ENCODE results near the gene TEK.

The TEK gene

GRCh38 chr9:27179245-27179865 is 70.3 kb downstream of the TEK start:
- DNase-seq (ENCODE audit: low read depth in 2 of 2): no peak

GRCh38 chr9:27181381-27181780 is 72.4 kb downstream of the TEK start:
- no peak for DNase-seq (ENCODE audit: low read depth in 2 of 2)

- no peak for DNase-seq (ENCODE audit: low read depth in 2 of 2)
Observed at GRCh38 chr9:27182421-27182820, 73.4 kb downstream of the TEK start.

- no peak for DNase-seq (ENCODE audit: low read depth in 2 of 2)
Observed at GRCh38 chr9:27183131-27183530, 74.1 kb downstream of the TEK start.

- DNase-seq (ENCODE audit: low read depth in 2 of 2): no peak
Observed at GRCh38 chr9:27183701-27184100, 74.7 kb downstream of the TEK start.

DNA sequence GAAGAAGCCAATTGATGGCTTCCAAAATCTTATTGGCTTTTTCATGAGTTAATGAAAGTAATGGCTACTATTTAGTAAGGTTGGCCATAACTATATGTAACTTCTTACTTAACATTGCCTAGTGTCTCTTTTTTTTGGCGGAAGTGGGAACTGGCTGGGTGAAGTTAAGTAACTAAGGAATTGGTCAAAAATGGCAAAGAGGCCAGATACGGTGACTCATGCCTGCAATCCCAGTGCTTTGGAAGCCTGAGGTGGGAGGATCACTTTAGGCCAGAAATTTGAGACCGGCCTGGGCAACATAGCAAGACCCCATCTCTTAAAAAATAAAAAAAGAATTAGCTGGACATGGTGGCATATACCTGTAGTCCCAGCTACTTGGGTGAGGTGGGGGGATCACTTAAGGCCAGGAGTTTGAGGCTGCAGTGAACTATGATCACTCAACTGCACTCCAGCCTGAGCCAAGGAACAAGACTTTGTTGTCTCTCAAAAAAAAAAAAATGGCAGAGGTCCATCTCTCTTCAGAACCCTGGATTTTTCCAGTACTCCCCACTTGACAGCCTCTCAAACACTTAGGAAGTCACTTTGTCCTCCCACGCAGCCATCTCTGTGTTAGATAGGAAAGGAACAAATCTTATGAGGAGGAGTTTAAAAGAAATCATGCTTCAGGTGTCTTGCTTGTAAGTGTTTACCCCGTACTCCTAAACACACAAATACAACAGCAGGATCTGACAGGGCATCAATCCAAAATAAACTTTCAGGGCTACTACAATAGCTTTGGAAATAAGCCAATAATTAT is 75.7 kb downstream of the TEK start:
- no peak for DNase-seq (ENCODE audit: low read depth in 2 of 2)

GRCh38 chr9:27188426-27188825 is 79.4 kb downstream of the TEK start:
- DNase-seq (ENCODE audit: low read depth in 2 of 2): no peak

DNA sequence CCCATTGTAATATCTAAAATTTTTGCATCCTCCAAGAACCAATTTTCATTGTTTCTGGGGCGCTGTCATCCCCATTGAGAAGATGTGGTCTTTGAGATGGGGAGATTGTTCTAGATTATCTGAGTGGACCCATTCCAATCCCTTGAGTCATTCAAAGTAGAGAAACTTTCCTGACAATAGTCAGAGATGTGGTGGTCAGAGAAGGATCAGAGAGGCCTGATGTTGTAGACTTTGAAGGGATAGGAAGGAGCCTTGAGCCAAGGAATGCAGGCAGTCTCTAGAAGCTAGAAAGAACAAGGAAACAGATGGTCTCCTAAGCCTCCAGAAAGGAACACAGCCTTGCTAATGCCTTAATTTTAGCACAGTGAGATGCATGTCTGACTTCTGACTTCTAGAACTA is 80.4 kb downstream of the TEK start:
- DNase-seq (ENCODE audit: low read depth in 2 of 2): no peak

GRCh38 chr9:27192291-27192960 is 83.4 kb downstream of the TEK start:
- DNase-seq (ENCODE audit: low read depth in 2 of 2): no peak

DNA sequence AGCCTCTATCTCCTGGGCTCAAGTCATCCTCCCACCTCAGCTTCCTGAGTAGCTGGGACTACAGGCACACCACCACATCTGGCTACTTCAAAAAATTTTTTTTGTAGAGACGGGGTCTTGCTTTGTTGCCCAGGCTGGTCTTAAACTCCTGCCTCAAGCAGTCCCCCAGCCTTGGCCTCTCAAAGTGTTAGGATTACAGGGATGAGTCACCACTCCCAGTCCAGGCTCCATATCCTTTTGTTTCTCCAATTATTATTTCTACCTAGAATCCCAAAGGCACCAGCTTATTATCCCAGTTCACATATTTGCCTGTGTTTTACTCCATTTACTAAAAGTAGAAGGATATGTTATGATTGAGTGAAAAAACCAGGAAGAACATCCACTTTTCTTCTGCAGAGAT is 84.9 kb downstream of the TEK start:
- DNase-seq (ENCODE audit: low read depth in 2 of 2): no peak

- DNase-seq (ENCODE audit: low read depth in 2 of 2): no peak
Observed at GRCh38 chr9:27194401-27195091, 85.5 kb downstream of the TEK start.

GRCh38 chr9:27195191-27195590 is 86.2 kb downstream of the TEK start:
- no peak for DNase-seq (ENCODE audit: low read depth in 2 of 2)

DNA sequence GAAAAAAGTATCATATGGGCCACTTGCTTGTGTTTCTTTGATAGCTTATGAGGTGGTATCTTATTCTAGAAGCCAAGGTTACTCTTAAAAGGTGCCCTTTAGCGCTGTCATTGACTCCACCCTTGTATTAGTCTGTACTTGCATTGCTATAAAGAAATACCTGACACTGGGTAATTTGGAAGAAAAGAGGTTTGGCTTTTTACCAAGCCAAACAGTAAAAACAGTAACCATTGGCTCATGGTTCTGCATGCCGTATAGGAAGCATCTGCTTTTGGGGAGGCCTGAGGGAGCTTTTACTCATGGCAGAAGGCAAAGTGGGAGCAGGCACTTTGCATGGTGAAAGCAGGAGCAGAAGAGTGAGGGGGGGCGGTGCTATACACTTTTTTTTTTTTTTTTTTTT is 87.4 kb downstream of the TEK start:
- no peak for DNase-seq (ENCODE audit: low read depth in 2 of 2)

GRCh38 chr9:27198190-27198589 is 89.2 kb downstream of the TEK start:
- no peak for DNase-seq (ENCODE audit: low read depth in 2 of 2)

DNA sequence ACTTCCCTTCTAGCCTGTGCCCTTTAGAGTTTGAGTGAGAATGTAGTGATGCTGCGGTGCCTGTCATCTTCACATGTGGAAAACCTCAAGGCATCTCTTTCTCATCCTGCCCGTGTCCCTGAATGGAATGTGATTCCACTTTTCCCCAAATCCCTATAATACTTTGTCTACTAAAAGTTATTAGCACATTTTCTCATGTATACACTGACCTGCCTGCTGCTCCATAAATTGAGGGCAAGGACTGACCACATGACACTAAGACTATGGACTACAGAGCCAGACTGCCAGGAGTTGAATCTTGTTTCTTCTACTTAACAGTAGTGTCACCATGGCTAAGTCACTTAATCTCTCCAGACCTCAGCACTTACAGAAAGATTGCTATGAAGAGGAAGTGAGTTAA is 93.0 kb downstream of the TEK start:
- DNase-seq (ENCODE audit: low read depth in 2 of 2): no peak

GRCh38 chr9:27203783-27204182 is 94.8 kb downstream of the TEK start:
- DNase-seq (ENCODE audit: low read depth in 2 of 2): no peak

DNA sequence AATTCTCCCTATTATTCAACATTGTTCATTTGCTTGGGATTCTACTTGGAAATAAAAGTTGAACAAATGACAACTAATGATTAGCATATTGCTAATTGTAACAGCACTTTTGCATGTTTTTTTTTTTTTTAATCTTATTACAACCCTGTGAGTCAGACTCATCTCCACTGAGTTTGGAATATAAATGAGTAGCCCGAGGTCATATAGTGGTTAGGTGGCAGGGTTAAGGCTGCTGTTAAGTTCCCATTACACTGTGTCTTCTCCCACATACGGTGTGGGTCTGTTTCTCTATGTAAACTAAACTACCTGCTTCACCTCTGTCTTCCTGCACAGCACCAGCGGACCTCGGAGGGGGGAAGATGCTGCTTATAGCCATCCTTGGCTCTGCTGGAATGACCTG is 95.6 kb downstream of the TEK start:
- no peak for DNase-seq (ENCODE audit: low read depth in 2 of 2)

DNA sequence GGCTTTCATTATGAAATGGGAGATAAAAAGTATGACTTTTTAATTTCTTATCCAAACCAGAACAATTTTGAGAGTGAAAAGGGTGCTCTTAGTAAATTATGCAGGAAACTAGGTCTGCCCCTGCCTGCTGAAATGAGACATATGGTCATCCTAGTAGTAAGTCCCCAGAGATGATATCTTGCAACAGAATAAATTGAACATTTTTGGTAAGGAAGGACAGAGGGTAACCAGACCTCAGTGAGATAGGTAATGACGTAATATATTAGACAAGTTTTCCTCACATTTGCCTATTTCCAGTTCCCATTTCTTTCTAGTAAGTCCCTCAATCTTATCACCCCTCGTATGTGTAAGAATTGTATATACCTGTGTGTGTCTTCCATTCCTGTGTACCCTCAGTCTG is 96.2 kb downstream of the TEK start:
- no peak for DNase-seq (ENCODE audit: low read depth in 2 of 2)

- DNase-seq (ENCODE audit: low read depth in 2 of 2): no peak
Observed at GRCh38 chr9:27206041-27206440, 97.0 kb downstream of the TEK start.

- no peak for DNase-seq (ENCODE audit: low read depth in 2 of 2)
Observed at GRCh38 chr9:27209034-27209433, 100.0 kb downstream of the TEK start.

DNA sequence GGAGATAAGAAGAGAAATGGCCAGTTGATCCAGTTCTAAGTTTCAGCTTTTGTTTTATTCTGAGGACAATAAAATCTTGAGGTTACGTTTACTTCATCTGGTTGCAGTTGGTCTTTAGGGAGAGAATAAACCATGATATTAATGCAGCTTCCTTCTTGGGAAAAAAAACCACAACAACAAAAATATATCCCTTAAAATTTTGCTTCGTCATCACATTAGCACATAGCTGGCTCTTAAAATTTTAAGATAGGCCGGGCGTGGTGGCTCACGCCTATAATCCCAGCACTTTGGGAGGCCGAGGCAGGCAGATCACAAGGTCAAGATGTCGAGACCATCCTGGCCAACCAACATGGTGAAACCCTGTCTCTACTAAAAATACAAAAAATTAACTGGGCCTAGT is 101.6 kb downstream of the TEK start:
- DNase-seq (ENCODE audit: low read depth in 2 of 2): no peak

DNA sequence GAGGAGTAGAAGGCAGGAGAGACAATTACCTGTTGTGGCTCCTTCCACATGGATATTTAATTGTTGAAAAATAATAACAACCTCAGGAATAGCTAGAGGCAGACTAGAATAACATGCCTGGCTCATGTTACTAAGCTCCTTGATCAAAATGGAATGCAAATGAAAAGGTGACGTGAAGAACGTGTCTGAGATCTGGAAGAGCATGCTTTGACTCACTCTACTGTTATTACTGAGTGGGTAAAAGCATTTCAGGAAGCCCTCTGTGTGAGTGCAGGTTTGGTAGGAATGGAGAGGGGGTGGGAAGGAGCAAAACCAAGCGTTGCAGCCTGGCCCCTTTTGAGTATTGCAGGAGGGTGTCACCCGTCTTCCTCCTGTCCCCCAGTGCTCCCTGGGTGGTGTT is 103.2 kb downstream of the TEK start:
- no peak for DNase-seq (ENCODE audit: low read depth in 2 of 2)

GRCh38 chr9:27212621-27213020 is 103.6 kb downstream of the TEK start:
- DNase-seq (ENCODE audit: low read depth in 2 of 2): no peak
